Stimulated activated CD8-positive, alpha-beta memory T cell treated with anti-CD3 and anti-CD28 coated beads, Interleukin-12 subunit alpha, Interleukin-12 subunit beta, amount 100 ng/mL, for 24 hours (primary cell): Measurements from ENCODE around the gene SPDYE11.
"Not testable (repeated sequence)": the region's sequence is repeated elsewhere in the genome, so short reads cannot be mapped to it uniquely, and the experiment has no call there.

Experiments
- DNase-seq: peaks from one replicate; pipeline ENCODE4 v3.0.0-alpha.2; 2020; ENCODE audit errors: extremely low read depth

The SPDYE11 gene, protein sequence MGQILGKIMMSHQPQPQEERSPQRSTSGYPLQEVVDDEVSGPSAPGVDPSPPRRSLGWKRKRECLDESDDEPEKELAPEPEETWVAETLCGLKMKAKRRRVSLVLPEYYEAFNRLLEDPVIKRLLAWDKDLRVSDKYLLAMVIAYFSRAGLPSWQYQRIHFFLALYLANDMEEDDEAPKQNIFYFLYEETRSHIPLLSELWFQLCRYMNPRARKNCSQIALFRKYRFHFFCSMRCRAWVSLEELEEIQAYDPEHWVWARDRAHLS

DNA sequence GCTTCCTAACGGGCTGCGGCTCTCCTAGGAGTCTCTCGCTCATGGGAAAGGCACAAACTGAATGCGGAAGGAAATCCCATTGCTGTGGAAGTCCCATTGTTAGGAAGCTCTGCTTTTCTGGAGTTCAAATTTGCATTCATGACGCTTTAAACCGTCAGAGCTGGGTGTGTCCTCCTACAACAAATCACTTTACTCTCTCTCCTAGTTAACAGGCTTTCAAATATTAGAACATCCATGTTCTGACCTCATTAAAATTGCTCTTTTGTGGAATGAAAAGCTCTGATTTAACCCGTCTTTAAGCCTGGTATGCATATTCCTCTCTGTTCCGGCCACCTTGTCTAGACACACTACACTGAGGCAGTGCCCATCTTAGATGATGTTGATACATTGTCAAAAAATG is at the start of gene SPDYE11:
SPDYE11 (minus strand) TSS at position 101 of the 400 bp plus-strand sequence. CDS start 1,800 bp downstream, outside the sequence.
- DNase-seq: not testable (repeated sequence)

DNA sequence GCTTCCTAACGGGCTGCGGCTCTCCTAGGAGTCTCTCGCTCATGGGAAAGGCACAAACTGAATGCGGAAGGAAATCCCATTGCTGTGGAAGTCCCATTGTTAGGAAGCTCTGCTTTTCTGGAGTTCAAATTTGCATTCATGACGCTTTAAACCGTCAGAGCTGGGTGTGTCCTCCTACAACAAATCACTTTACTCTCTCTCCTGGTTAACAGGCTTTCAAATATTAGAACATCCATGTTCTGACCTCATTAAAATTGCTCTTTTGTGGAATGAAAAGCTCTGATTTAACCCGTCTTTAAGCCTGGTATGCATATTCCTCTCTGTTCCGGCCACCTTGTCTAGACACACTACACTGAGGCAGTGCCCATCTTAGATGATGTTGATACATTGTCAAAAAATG is 28.2 kb upstream of the SPDYE11 start, which contains the start of gene SPDYE9:
SPDYE9 (minus strand) TSS at position 101 of the 400 bp plus-strand sequence. CDS start 1,800 bp downstream, outside the sequence.
- DNase-seq: not testable (repeated sequence)

DNA sequence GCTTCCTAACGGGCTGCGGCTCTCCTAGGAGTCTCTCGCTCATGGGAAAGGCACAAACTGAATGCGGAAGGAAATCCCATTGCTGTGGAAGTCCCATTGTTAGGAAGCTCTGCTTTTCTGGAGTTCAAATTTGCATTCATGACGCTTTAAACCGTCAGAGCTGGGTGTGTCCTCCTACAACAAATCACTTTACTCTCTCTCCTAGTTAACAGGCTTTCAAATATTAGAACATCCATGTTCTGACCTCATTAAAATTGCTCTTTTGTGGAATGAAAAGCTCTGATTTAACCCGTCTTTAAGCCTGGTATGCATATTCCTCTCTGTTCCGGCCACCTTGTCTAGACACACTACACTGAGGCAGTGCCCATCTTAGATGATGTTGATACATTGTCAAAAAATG is 28.0 kb downstream of the SPDYE11 start, which contains the start of gene SPDYE8:
SPDYE8 (minus strand) TSS at position 101 of the 400 bp plus-strand sequence. CDS start 1,800 bp downstream, outside the sequence.
- DNase-seq: not testable (repeated sequence)

DNA sequence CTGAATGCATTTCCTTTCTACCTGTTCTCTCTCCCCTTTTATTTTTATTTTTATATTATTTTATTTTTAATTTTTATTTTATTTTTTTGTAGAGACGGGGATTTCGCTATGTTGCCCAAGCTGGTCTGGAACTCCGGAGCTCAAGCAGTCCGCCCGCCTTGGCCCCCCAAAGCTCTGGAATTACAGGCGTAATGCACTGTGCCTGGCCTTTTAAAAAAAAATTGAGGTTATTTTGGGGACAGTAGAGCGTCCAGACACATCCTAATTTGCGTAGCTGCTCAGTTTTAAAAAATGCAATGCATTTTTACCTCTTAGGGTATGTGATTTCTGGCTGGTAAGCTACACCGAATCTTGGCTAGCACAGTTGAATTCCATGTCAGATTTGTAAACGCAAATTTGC is 51.2 kb downstream of the SPDYE11 start:
- DNase-seq: not testable (repeated sequence)

DNA sequence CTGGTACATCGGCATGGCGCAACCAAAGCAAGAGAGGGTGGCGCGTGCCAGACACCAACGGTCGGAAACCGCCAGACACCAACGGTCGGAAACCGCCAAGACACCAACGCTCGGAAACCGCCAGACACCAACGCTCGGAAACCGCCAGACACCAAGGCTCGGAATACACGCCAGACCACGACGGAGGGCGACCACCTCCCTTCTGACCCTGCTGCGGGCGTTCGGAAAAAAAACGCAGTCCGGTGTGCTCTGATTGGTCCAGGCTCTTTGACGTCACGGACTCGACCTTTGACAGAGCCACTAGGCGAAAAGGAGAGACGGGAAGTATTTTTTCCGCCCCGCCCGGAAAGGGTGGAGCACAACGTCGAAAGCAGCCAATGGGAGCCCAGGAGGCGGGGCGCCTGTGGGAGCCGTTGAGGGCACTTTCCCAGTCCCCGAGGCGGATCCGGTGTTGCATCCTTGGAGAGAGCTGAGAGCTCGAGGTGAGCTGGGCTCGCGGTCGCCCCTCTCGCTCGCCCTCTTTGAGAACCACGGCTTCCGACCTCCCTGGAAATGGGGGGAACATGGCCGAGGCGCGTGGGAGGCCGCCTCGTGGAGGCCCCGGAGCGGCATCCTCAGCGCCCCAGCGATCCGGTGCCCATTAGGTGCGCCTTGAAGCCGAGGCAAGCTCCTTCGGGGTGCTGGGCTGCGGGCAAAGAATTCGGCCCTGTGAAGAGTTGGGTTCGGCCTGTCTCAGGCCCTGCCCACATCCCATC is 51.8 kb downstream of the SPDYE11 start:
- DNase-seq: peak; percentile 74

DNA sequence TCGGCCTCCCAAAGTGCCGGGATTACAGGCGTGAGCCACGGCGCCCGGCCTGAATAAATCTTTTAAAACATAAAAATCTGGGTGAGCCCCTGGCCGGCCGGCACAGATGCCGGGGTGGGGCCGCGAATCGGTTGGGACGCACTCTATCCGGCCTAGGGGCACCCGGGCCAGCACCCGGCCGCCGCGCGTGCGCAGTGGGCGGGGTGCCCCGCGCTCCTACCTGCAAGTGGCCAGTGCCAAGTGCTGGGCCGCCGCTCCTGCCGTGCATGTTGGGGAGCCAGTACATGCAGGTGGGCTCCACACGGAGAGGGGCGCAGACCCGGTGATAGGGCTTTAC is 52.4 kb downstream of the SPDYE11 start:
- DNase-seq: peak; percentile 50

DNA sequence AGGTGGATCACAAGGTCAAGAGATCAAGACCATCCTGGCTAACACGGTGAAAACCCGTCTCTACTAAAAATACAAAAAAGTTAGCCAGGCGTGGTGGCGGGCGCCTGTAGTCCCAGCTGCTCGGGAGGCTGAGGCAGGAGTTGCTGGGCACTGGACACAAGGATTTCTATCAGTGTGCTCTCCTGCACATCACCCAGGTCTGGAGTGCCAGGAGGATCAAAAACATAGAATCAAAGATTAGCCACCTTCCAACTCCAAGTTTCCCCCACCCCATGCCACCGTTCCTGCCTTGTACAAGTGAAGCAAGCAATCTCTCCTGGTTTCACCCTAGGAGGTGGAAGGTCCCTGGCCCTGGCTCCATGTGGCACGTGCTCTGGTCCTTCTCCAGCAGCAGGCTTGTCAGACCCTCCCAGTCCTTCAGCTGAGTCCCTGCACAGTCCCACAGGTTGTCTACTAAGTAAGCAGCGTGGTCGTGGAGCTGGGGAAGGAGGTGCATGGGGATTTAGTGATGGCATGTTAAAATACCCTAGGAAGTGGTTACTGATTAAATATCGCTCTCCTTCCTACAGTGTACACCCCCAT is 59.7 kb downstream of the SPDYE11 start:
- not testable (repeated sequence) for DNase-seq
